ENCODE measurements around the gene HDAC4. TPM values are rescaled to one million over a fixed set of nuclear protein-coding genes. Genes with fewer than 3 reads are reported as not detected.

Gene HDAC4
- total and polyA plus RNA-seq, 9 of the 15 experiments (the other 6 are each of a cell fraction or from before 2014, with no cell fraction given) = 0.11 to 20.2 (median 4.0) TPM

- TF ChIP-seq ZNF407 (IDR thresholded peaks at IDR 0.05; ENCODE audit: low read depth) (no peak), ZNF780A (CRISPR knock-in tag; IDR thresholded peaks at IDR 0.05) (no peak)
These were observed 156.2 kb downstream of the HDAC4 start (continued) for GRCh38 chr2:239244625-239245024.

- Histone ChIP-seq H2AFZ (ENCODE audit: low read depth, low read length) (no peak overlapping the region), H3K4me1 (replicated peaks in 1 of 2; ENCODE audit: control insufficient read depth in 2 of 2, insufficient read depth in 2 of 2, low read length in 2 of 2) (peaks cover 15 to 22% of the 10 kb centered on the region in 2 experiments; a peak in 4 of 5 replicates), H3K9ac (ENCODE audit: insufficient read depth in 1 of 2, low read depth in 2 of 2, low read length in 2 of 2) (no peak overlapping the region), H3K27ac (ENCODE audit: extremely low read depth, low read depth, low read length) (no peak overlapping the region), H3K79me2 (ENCODE audit: control insufficient read depth, insufficient read depth, low read length) (peaks cover 4% of the 10 kb centered on the region; the same call in 2 of the 3 replicates), H4K20me1 (replicated peaks; ENCODE audit: control insufficient read depth, insufficient read depth, low read length) (peaks cover 15% of the 10 kb centered on the region), H3K9me3 (replicated peaks; ENCODE audit: control insufficient read depth, insufficient read depth, low read depth, low read length) (no peaks in the 10 kb centered on the region), H3K4me3 (no peak overlapping the region), H3K27me3 (ENCODE audit: control insufficient read depth in 2 of 2, insufficient read depth in 2 of 2, low read length in 2 of 2) (no peaks in the 10 kb centered on the region), H3K36me3 (ENCODE audit: control insufficient read depth, insufficient read depth, low read length) (no peaks in the 10 kb centered on the region), H3K9me1 (ENCODE audit: control insufficient read depth, insufficient read depth, low read length) (no peaks in the 10 kb centered on the region), H3K4me2 (ENCODE audit: insufficient read depth, low read length) (no peak overlapping the region)
- DNase-seq (ENCODE audit: extremely low read depth in 1 of 4, low spot score in 3 of 4) (no peak), ATAC-seq (no peak), FAIRE-seq (no peak)
- POLR2A ChIA-PET = no interaction called here
- intact Hi-C loops (cut with micrococcal nuclease) = no loop called here
- in situ Hi-C loops (cut with MboI) = no loop called here
- WGBS (ENCODE audit: insufficient coverage, low coverage, missing lambda C conversion rate) = 0% methylated on average over 1 of the region's 1 CpG
- CTCF ChIA-PET (ENCODE audit: low intra/inter-chr PET ratio) = no interaction called here
- BruUV-seq (replicated peaks) = no TSS peak
- no peak for TF ChIP-seq ATF3 (IDR thresholded peaks at IDR 0.05)
- no peak for TF ChIP-seq ATF3 (CRISPR knock-in tag; conservative IDR thresholded peaks at IDR 0.05)
- no peak for TF ChIP-seq HSF4 (CRISPR knock-in tag; IDR thresholded peaks at IDR 0.05; ENCODE audit: borderline replicate concordance)
- TF ChIP-seq, protein P1, sequence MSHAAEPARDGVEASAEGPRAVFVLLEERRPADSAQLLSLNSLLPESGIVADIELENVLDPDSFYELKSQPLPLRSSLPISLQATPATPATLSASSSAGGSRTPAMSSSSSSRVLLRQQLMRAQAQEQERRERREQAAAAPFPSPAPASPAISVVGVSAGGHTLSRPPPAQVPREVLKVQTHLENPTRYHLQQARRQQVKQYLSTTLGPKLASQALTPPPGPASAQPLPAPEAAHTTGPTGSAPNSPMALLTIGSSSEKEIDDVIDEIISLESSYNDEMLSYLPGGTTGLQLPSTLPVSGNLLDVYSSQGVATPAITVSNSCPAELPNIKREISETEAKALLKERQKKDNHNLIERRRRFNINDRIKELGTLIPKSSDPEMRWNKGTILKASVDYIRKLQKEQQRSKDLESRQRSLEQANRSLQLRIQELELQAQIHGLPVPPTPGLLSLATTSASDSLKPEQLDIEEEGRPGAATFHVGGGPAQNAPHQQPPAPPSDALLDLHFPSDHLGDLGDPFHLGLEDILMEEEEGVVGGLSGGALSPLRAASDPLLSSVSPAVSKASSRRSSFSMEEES (CRISPR knock-in tag; IDR thresholded peaks at IDR 0.05) = no peak
- no peak for TF ChIP-seq ZNF449 (CRISPR knock-in tag; IDR thresholded peaks at IDR 0.05)
- TF ChIP-seq TRIM24 (IDR thresholded peaks at IDR 0.05) = no peak
- TF ChIP-seq FOXJ2 (tag; IDR thresholded peaks at IDR 0.05) = no peak
These were observed 159.3 kb downstream of the HDAC4 start for GRCh38 chr2:239241431-239241960.
